ENCODE results near the gene SH3BP2.

- TF ChIP-seq CTCF (conservative IDR thresholded peaks at IDR 0.05; ENCODE audit: low read length) (no peak), EZH2phosphoT487 (IDR thresholded peaks at IDR 0.05; ENCODE audit: borderline replicate concordance, low read depth, low read length) (no peak)
Measured at GRCh38 chr4:2798399-2799223, 5.7 kb downstream of the SH3BP2 start.

Measured in OCI-LY7 (cell line).